Subcutaneous abdominal adipose tissue (tissue), 5 donors: ENCODE data around the gene AEBP2.

Experiments
- H3K27ac ChIP-seq: one replicate; pipeline ENCODE4 v1.7.0; 2013; ENCODE audit warnings: low read depth, mild to moderate bottlenecking, inconsistent platforms, low read length, moderate library complexity
- H3K27me3 ChIP-seq, 5 donors: one replicate each; pipeline ENCODE4 v1.7.0; 2013; ENCODE audit warnings: low read length in 5 of 5, inconsistent platforms in 1 of 5; ENCODE audit not compliant: control insufficient read depth in 5 of 5, insufficient read depth in 4 of 5
- H3K36me3 ChIP-seq, 5 donors: one replicate each; pipeline ENCODE4 v1.7.0; 2013; ENCODE audit warnings: low read length in 5 of 5; ENCODE audit not compliant: control insufficient read depth in 5 of 5, insufficient read depth in 5 of 5
- H3K4me1 ChIP-seq, 5 donors: one replicate each; pipeline ENCODE4 v1.7.0; 2013; ENCODE audit warnings: low read length in 5 of 5, mild to moderate bottlenecking in 3 of 5, moderate library complexity in 1 of 5; ENCODE audit not compliant: control insufficient read depth in 5 of 5, insufficient read depth in 5 of 5
- H3K4me3 ChIP-seq, 5 donors: one replicate each; pipeline ENCODE4 v1.7.0; 2013; ENCODE audit warnings: low read length in 5 of 5, low read depth in 1 of 5
- H3K9ac ChIP-seq, 5 donors: one replicate each; pipeline ENCODE4 v1.7.0; 2013; ENCODE audit warnings: low read length in 5 of 5, mild to moderate bottlenecking in 4 of 5, moderate library complexity in 3 of 5
- H3K9me3 ChIP-seq, 5 donors: one replicate each; pipeline ENCODE4 v1.7.0; 2013; ENCODE audit warnings: low read length in 5 of 5; ENCODE audit not compliant: control insufficient read depth in 5 of 5
- donor health status: healthy.
- donor health status: healthy.
- donor health status: healthy.
- donor health status: healthy.
- donor health status: healthy.

Gene AEBP2

DNA sequence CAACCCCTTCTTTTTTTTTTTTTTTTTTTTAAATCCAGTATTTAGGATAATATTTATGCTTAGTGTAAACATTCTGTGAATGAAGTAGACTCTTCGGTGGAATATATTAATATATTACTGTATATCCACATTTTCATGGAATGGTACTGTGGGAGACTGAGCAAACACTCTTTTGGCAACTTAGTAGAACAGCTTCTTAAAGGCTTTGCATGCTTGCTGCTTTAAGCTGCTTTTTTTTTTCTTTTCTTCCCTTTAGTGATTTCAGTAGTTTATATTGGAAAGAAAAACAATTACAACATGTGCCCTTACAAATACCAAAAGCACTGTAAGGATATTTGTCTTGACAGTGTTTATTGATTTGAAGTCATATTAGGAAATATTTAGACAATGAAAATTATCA is 78.9 kb downstream of the AEBP2 start:
- no peaks in the 10 kb centered on the region for H3K4me1 ChIP-seq
- no peaks in the 10 kb centered on the region for H3K27me3 ChIP-seq

DNA sequence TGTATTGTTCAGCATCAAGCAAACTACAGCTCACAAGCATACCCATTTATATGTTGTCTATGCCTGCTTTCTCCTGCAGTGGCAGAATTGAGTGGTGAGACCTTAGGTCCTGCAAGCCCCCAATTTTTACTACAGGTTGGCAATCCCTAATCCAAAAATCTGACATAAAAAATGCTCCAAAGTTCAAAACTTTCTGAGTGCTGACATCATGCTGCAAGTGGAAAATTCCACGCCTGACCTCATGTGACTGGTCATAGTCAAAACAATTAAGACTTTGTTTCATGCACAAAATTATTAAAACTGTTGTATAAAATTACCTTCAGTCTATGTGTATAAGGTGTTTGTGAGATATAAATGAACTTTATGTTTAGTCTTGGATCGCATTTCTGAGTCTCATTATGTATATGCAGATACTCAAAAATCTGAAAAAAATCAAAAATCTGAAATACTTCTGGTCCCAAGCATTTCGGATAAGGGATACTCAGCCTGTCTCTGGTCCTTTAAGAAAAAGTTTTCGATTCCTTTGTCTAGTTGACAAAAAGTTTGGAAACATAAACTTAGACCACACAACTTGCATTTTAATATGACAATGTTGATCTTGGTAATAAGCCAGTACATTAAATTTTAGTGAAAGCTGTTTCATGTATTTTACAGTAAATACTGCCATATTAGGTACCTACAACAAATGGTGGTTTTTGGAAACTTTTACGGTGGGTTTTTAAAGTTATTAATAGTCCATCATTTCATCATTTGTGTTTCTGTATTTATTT is 81.5 kb downstream of the AEBP2 start:
- Histone ChIP-seq H3K27me3 (no peaks in the 10 kb centered on the region), H3K9ac (no peak overlapping the region), H3K27ac (no peak overlapping the region), H3K4me3 (no peak overlapping the region), H3K36me3 (peaks cover 4 to 8% (median 4%) of the 10 kb centered on the region in 5 donors), H3K9me3 (no peaks in the 10 kb centered on the region), H3K4me1 (no peaks in the 10 kb centered on the region)

More for the DNA sequence above, 78.9 kb downstream of the AEBP2 start:
- H3K9ac ChIP-seq, result no peak overlapping the region
- peaks cover 4 to 19% (median 8%) of the 10 kb centered on the region in 5 donors for H3K36me3 ChIP-seq
- H3K9me3 ChIP-seq, result no peaks in the 10 kb centered on the region
- H3K27ac ChIP-seq, result no peak overlapping the region
- no peak overlapping the region for H3K4me3 ChIP-seq

DNA sequence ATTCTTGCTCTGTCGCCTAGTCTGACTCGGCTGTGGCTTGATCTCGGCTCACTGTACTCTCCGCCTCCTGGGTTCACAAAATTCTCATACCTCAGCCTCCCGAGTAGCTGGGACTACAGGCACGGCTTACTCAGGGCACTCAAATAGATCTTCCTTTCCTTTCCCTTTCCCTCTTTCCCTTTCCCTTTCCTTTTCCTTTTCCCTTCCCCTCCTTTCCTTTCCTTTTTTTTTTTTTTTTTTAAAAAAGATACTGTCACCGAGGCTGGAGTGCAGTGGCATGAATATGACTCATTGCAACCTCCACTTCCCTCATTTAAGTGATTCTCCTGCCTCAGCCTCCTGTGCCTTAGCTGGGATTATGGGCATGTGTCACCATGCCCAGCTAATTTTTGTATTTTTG is 86.0 kb downstream of the AEBP2 start:
- Histone ChIP-seq H3K4me3 (no peak overlapping the region), H3K27me3 (no peaks in the 10 kb centered on the region), H3K4me1 (peaks cover 0 to 5% (median 0%) of the 10 kb centered on the region in 5 donors)

DNA sequence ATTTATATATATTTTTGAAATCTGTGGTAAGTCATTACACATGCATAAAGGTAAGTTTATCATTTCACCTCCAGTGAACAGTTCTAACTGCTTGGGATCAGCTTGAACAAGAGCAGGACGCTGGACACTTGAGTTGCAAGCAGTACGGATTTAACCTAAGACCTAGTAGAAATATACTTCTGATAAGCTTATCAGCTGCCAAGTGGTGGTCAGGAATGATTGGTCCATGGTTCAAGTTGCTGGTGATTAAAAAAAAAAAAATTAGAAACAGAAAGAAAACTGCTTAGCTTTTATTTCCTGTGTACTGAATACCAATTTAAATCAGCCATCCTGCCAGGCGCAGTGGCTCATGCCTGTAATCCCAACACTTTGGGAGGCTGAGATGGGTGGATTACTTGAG is 88.6 kb downstream of the AEBP2 start:
- Histone ChIP-seq H3K4me3 (no peak overlapping the region), H3K9me3 (no peaks in the 10 kb centered on the region), H3K9ac (no peak overlapping the region), H3K36me3 (peaks cover 0 to 4% (median under 1%) of the 10 kb centered on the region in 5 donors), H3K27ac (no peak overlapping the region), H3K27me3 (no peaks in the 10 kb centered on the region), H3K4me1 (peaks cover 0 to 8% (median 5%) of the 10 kb centered on the region in 5 donors)

More for the DNA sequence above, 86.0 kb downstream of the AEBP2 start:
- Histone ChIP-seq H3K36me3 (peaks cover 2 to 7% (median 4%) of the 10 kb centered on the region in 5 donors), H3K9me3 (no peaks in the 10 kb centered on the region), H3K27ac (no peak overlapping the region), H3K9ac (no peak overlapping the region)

DNA sequence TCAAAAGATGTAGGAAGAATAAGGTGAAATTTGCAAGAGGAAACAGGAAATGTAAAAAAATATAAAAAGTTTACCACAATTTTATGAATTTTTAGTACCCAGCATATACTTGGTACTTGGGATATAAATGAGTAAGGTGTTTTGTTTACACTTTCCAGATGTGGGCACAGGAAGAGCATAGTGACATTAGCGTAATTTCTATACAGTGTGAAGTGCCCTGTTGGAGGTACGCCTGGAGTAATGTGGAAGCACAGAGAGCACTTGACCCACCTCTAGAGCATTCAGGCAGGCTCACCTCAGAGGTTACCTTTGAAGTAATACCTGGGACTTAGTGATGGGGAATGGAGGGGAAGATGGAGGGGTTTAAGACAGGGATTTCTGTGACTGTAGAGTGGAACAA is 89.5 kb downstream of the AEBP2 start:
- H3K27me3 ChIP-seq, result no peaks in the 10 kb centered on the region
- peaks cover 0 to 4% (median 0%) of the 10 kb centered on the region in 5 donors for H3K36me3 ChIP-seq
- H3K4me3 ChIP-seq, result no peak overlapping the region
- no peaks in the 10 kb centered on the region for H3K9me3 ChIP-seq
- H3K9ac ChIP-seq, result no peak overlapping the region
- no peak overlapping the region for H3K27ac ChIP-seq
- H3K4me1 ChIP-seq, result peaks cover 0 to 8% (median 5%) of the 10 kb centered on the region in 5 donors

DNA sequence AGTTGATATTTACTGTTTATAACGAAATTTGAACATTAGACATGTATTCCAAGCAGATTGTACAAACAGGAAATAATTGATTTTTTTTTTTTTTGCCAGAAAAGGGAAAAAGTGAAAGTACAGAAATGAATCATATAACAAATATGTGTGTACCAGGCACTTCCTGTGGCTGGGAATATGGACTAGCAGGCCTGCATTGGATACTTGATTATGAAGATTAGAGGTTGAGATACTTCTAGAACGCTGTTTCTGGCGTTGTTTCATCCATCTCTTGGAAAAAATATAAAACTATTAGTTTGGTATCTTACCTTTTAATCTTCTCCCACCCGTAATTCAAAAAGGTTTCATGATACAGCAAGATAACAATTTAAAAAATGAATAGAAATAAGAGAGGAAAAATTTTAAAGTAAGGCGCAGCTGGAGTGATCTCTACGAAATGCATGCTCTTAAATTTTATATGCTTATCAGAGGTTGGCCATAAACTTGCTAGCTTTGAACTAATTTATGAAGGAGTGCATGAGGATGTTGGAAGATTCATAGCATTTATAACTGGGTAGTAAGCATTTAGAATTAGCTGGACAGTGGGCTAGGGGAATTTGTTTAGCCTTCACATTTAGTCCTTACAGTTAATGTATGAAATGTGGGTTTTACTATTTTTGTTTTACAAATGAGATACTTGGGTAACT is 90.8 kb downstream of the AEBP2 start:
- Histone ChIP-seq H3K4me1 (peaks cover 0 to 8% (median 5%) of the 10 kb centered on the region in 5 donors), H3K36me3 (peaks cover 0 to 4% (median 0%) of the 10 kb centered on the region in 5 donors), H3K9ac (no peak overlapping the region), H3K27ac (no peak overlapping the region), H3K9me3 (no peaks in the 10 kb centered on the region), H3K4me3 (no peak overlapping the region), H3K27me3 (no peaks in the 10 kb centered on the region)

DNA sequence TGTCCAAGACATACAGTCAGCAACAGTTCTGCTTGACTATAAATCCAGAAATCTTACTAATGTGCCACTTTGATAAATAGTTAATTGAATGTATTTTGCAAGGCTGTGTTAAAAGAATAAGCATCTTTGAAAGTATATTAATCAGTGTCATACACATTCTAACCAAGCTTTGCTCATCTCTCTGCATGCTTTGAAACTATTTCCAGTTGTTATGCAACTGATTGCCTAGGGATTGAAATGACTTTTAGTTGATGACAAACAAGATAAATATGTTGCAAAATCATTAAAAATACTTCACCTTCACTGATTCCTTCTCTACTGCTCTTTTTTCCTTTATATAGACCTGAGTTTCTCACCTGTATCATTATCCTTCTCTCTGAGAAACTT is 91.3 kb downstream of the AEBP2 start:
- no peak overlapping the region for H3K27ac ChIP-seq
- no peak overlapping the region for H3K4me3 ChIP-seq
- H3K4me1 ChIP-seq, result peaks cover 0 to 8% (median 5%) of the 10 kb centered on the region in 5 donors
- no peaks in the 10 kb centered on the region for H3K9me3 ChIP-seq
- no peaks in the 10 kb centered on the region for H3K27me3 ChIP-seq
- H3K36me3 ChIP-seq, result peaks cover 0 to 4% (median 0%) of the 10 kb centered on the region in 5 donors
- H3K9ac ChIP-seq, result no peak overlapping the region

DNA sequence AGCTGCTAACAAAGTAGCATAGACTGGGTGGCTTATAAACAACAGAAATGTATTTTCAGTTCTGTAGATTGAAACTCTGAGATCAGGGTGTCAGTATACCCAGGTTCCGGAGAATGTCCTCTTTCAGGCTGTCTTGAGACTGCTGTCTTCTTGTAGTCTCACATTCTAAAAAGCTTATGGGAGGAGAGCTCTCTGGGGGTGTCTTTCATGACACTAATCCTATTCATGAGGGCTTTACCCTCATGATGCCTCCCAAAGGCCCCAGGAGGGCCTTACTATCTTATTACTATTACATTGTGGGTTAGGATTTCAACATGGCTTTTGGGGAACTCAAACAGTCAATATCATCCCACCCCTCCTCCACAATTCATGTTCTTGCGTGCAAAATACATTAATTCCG is 94.3 kb downstream of the AEBP2 start:
- Histone ChIP-seq H3K4me1 (peaks cover 0 to 8% (median 5%) of the 10 kb centered on the region in 5 donors), H3K27me3 (no peaks in the 10 kb centered on the region), H3K4me3 (no peak overlapping the region), H3K27ac (no peak overlapping the region), H3K9me3 (peaks cover 0 to 8% (median 3%) of the 10 kb centered on the region in 5 donors), H3K36me3 (peaks cover 0 to 6% (median 0%) of the 10 kb centered on the region in 5 donors), H3K9ac (no peak overlapping the region)

DNA sequence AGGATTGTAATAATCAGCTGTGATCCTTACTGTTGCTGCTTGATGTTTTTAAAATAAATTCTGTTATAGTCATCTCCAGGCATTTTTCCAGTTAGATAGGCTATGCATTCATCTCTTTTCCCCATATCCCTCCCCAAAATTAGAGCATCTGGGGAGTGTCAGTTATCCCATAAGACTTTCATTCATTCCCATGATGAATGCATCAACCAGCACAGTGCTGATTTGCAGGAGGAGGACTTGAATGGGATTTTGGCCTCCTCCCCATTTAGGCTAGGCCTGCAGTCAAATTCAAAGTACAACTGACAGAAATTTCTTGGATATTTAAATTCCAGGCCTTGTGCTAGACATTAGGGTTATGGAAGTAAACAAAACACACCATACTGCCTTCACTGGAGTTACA is 99.8 kb downstream of the AEBP2 start:
- no peak overlapping the region for H3K27ac ChIP-seq
- H3K4me1 ChIP-seq, result no peaks in the 10 kb centered on the region
- H3K27me3 ChIP-seq, result no peaks in the 10 kb centered on the region
- peaks cover 0 to 6% (median 0%) of the 10 kb centered on the region in 5 donors for H3K36me3 ChIP-seq
- no peak overlapping the region for H3K4me3 ChIP-seq
- no peak overlapping the region for H3K9ac ChIP-seq
- H3K9me3 ChIP-seq, result peaks cover 0 to 8% (median 4%) of the 10 kb centered on the region in 5 donors

DNA sequence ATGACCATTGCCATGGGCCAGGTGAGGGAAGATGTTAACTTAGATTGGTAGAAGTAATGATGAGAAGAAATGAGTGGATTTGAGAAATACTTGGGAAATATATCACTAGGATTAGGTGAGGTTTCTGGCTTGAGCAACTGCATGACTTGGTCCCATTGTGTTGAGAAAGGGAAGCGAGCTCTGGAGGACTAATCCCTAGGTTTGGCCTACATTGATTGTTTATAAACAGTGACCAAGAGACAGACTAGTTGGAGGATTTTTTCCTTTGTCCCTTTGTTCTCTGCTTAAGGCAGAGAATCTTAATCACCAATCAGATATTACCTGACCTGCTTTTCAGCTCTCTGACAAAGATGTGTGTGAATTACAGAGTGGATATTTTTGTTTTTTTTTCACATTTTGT is 100.5 kb downstream of the AEBP2 start:
- H3K36me3 ChIP-seq, result peaks cover 0 to 6% (median 0%) of the 10 kb centered on the region in 5 donors
- peaks cover 0 to 8% (median 4%) of the 10 kb centered on the region in 5 donors for H3K9me3 ChIP-seq
- no peak overlapping the region for H3K9ac ChIP-seq
- no peaks in the 10 kb centered on the region for H3K27me3 ChIP-seq
- no peak overlapping the region for H3K27ac ChIP-seq
- H3K4me1 ChIP-seq, result no peaks in the 10 kb centered on the region
- no peak overlapping the region for H3K4me3 ChIP-seq
